ENCODE data around the gene EGR1. TPM values are rescaled to one million over a fixed set of nuclear protein-coding genes. Genes with fewer than 3 reads are reported as not detected.
A peak's percentile ranks its signal among the peaks of the same experiment; 100 is the strongest.

EGR1 gene
- total RNA-seq, 1 experiment from 2014 or later = 1.7 TPM

DNA sequence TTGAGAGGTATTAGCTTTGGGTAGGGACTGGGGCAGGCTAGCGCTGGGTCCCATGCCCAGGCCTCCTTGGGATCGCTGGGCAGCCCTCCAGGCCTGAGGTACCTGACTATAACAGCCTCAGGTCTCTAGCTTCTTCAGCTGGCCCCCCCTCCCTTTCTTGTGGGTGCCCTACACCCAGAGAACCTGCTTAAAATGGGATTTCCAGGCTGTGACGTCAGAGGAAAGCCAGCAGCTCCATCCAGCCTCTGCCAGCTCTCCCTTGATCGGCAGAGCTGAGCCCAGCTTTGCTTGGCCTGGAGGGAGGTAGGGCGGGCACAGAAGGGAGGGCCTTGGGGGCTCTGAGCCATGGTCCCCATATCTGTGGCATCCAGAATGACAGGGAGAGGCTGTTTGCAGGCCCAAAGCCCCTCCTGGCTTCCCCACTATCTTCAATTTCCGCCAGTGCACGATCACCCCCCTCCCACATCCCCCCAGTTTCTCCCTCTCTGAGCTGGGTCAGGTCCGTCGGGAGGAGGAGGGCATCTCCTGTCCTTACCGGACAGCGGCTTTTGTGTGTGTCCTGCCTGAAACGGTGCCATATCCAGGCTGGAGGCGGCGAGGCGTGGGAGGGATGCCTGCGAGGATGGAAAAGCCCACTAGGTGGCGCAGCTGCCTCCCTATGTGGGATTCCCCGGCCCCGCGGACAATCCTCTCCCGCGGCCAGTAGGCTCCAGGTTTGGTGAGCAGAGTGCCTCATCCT lies 15.6 kb upstream of the EGR1 start:
- DNase-seq = peak; percentile 92
- peak overlapping the region; percentile 33 for H3K4me2 ChIP-seq (ENCODE audit: low read depth, low read length, poor library complexity, severe bottlenecking)
- peak overlapping the region; percentile 75; the same call in 1 of the 2 replicates for H2AFZ ChIP-seq (ENCODE audit: low read length)
- H3K4me1 ChIP-seq (ENCODE audit: low read length) = peaks cover 7% of the 10 kb centered on the region
- no peak overlapping the region for H3K4me3 ChIP-seq (ENCODE audit: low read length)
- H3K36me3 ChIP-seq (ENCODE audit: insufficient read depth, low read length) = no peaks in the 10 kb centered on the region
- H3K9me3 ChIP-seq (ENCODE audit: low read length) = no peaks in the 10 kb centered on the region
- no peaks in the 10 kb centered on the region for H3K9me2 ChIP-seq (replicated peaks; ENCODE audit: insufficient read depth, low read length)
- peak overlapping the region; percentile 41 for H3K9ac ChIP-seq (ENCODE audit: low read length)
- H3K27ac ChIP-seq (ENCODE audit: low read length) = no peak overlapping the region
- no peaks in the 10 kb centered on the region for H3K27me3 ChIP-seq (ENCODE audit: low read length)
- no peaks in the 10 kb centered on the region for H3K79me2 ChIP-seq (ENCODE audit: low read length)
- no peaks in the 10 kb centered on the region for H4K20me1 ChIP-seq (ENCODE audit: insufficient read depth, low read depth, low read length)

DNA sequence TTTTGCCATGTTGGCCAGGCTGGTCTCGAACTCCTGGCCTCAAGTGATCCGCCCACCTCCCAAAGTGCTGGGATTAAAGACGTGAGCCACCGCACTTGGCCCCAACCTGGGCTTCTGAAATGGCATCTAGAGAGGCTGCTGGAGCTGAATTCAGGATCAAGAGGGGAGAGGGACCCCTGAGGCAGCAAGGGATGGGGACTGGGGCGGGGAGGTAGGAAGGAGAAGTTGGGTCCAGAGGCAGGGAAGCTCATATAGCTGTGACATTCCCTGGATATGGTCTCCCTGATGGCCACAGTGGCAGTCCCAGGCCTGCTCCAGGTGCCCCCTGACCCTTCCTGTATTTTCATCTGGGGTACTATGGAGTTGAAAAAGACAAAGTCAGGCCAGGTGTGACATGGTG lies 14.3 kb upstream of the EGR1 start:
- Histone ChIP-seq H3K27ac (ENCODE audit: low read length) (no peak overlapping the region), H3K4me2 (ENCODE audit: low read depth, low read length, poor library complexity, severe bottlenecking) (no peak overlapping the region), H4K20me1 (ENCODE audit: insufficient read depth, low read depth, low read length) (no peaks in the 10 kb centered on the region), H3K9me2 (replicated peaks; ENCODE audit: insufficient read depth, low read length) (no peaks in the 10 kb centered on the region), H3K9me3 (ENCODE audit: low read length) (no peaks in the 10 kb centered on the region), H3K36me3 (ENCODE audit: insufficient read depth, low read length) (no peaks in the 10 kb centered on the region), H3K27me3 (ENCODE audit: low read length) (no peaks in the 10 kb centered on the region), H3K9ac (ENCODE audit: low read length) (no peak overlapping the region), H2AFZ (ENCODE audit: low read length) (no peak overlapping the region), H3K4me1 (ENCODE audit: low read length) (peaks cover 7% of the 10 kb centered on the region), H3K4me3 (ENCODE audit: low read length) (no peak overlapping the region), H3K79me2 (ENCODE audit: low read length) (no peaks in the 10 kb centered on the region)
- peak; percentile 10 for DNase-seq

DNA sequence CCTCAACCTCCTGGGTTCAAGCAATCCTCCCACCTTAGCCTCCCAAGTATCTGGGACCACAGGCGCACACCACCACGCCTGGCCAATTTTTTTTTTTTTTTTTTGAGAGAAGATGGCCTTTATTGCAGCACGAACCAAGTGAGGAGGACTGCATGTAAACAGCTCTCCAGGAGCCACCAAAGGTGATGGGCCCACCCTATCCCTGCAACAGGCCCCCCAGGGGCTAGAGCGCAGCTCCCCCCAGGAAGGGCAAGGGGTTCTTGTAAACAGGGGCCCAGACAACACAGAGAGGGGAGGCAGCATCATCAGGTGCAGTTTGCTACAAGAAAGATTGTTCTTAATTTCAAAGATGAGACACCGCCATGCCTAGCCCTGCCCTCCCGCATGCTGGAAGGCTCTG lies 12.6 kb upstream of the EGR1 start:
- Histone ChIP-seq H3K9me2 (replicated peaks; ENCODE audit: insufficient read depth, low read length) (no peaks in the 10 kb centered on the region), H3K9ac (ENCODE audit: low read length) (no peak overlapping the region), H3K36me3 (ENCODE audit: insufficient read depth, low read length) (no peaks in the 10 kb centered on the region), H2AFZ (ENCODE audit: low read length) (no peak overlapping the region), H3K4me1 (ENCODE audit: low read length) (peaks cover 7% of the 10 kb centered on the region), H3K27ac (ENCODE audit: low read length) (no peak overlapping the region), H3K27me3 (ENCODE audit: low read length) (no peaks in the 10 kb centered on the region), H3K4me2 (ENCODE audit: low read depth, low read length, poor library complexity, severe bottlenecking) (no peak overlapping the region), H3K79me2 (ENCODE audit: low read length) (no peaks in the 10 kb centered on the region), H4K20me1 (ENCODE audit: insufficient read depth, low read depth, low read length) (no peaks in the 10 kb centered on the region), H3K4me3 (ENCODE audit: low read length) (no peak overlapping the region), H3K9me3 (ENCODE audit: low read length) (no peaks in the 10 kb centered on the region)
- DNase-seq = no peak

DNA sequence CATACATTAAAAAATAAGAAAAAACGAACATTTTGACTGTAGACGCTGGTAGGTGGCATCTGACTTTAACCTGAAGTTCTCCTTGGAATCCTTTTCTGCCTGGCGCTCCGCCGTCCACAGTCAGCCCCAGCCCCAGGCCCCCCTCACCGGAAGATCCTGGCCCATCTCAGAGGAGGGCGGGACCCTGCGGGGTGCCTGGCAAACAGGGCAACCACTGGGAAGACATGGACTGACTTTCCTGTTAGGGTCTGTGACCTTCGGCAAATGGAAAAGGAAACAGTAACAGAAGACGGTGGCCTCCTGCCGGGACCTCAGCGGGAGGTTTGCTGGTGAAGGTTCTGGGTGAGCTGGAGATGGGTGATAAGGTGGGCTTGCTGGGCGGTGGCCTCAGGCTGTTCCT lies 11.7 kb upstream of the EGR1 start:
- Histone ChIP-seq H3K27me3 (ENCODE audit: low read length) (no peaks in the 10 kb centered on the region), H3K4me1 (ENCODE audit: low read length) (peaks cover 7% of the 10 kb centered on the region), H4K20me1 (ENCODE audit: insufficient read depth, low read depth, low read length) (no peaks in the 10 kb centered on the region), H2AFZ (ENCODE audit: low read length) (no peak overlapping the region), H3K9me3 (ENCODE audit: low read length) (no peaks in the 10 kb centered on the region), H3K9me2 (replicated peaks; ENCODE audit: insufficient read depth, low read length) (no peaks in the 10 kb centered on the region), H3K79me2 (ENCODE audit: low read length) (no peaks in the 10 kb centered on the region), H3K9ac (ENCODE audit: low read length) (no peak overlapping the region), H3K4me3 (ENCODE audit: low read length) (no peak overlapping the region), H3K4me2 (ENCODE audit: low read depth, low read length, poor library complexity, severe bottlenecking) (no peak overlapping the region), H3K27ac (ENCODE audit: low read length) (no peak overlapping the region), H3K36me3 (ENCODE audit: insufficient read depth, low read length) (no peaks in the 10 kb centered on the region)
- peak; percentile 9 for DNase-seq

DNA sequence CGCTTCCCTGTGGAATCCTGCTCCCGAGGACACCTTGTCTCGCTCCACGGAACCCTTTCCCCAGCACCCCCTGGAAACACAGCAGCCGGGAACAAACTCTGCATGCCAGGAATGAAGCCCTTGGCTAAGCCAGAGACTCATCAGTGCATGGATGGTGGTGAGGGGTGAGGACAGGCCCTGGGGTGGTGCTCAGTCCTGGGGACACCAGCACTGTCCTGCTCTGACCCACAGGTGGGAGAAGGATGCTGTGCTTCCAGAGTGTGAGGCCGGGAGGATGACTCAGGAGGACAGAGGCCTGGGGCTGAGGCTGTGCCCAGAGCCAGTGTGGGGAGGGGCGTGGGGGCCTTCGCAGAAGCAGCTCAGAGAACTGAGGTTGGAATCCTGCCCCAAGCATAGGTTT lies 11.2 kb upstream of the EGR1 start:
- Histone ChIP-seq H3K79me2 (ENCODE audit: low read length) (no peaks in the 10 kb centered on the region), H3K27me3 (ENCODE audit: low read length) (no peaks in the 10 kb centered on the region), H3K9me2 (replicated peaks; ENCODE audit: insufficient read depth, low read length) (no peaks in the 10 kb centered on the region), H3K4me3 (ENCODE audit: low read length) (no peak overlapping the region), H3K36me3 (ENCODE audit: insufficient read depth, low read length) (no peaks in the 10 kb centered on the region), H3K4me2 (ENCODE audit: low read depth, low read length, poor library complexity, severe bottlenecking) (no peak overlapping the region), H3K9ac (ENCODE audit: low read length) (no peak overlapping the region), H3K27ac (ENCODE audit: low read length) (no peak overlapping the region), H3K4me1 (ENCODE audit: low read length) (peaks cover 7% of the 10 kb centered on the region), H4K20me1 (ENCODE audit: insufficient read depth, low read depth, low read length) (no peaks in the 10 kb centered on the region), H3K9me3 (ENCODE audit: low read length) (no peaks in the 10 kb centered on the region), H2AFZ (ENCODE audit: low read length) (no peak overlapping the region)
- peak; percentile 20 for DNase-seq

DNA sequence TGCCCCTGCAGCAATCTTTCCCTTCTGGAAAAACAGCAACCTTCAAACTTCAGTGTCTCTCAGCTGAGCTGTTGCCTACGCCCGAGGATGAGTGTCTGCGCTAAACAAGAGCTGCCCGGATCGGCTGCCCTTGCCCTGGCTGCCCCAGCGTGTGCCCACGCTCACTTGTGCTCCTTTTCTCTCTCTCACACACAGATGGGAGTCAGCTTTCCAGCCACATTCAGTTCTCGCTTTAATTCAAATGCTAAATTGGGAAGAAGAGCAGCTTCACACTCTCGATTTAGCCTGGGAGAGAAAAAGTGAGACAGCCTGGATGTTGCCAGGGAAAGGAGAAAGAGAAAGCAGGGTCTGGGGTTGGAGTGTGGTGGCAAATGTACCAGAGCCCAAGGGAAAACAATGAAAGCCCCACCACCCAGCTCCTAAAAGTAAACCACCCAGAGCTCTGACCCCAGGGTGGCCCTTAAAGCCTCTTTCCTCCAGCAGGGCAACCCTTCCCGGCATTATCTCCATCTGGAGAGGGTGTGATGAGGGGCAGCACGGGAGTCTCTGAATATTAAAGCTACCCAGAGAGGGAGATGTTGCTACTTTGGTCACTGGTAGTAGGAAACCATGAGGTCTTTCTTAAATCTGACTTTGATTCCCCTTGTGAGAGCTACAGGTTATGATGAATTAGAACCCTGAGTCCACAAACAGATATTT lies 9.9 kb upstream of the EGR1 start:
- no peak overlapping the region for H2AFZ ChIP-seq (ENCODE audit: low read length)
- peak; percentile 12 for DNase-seq

DNA sequence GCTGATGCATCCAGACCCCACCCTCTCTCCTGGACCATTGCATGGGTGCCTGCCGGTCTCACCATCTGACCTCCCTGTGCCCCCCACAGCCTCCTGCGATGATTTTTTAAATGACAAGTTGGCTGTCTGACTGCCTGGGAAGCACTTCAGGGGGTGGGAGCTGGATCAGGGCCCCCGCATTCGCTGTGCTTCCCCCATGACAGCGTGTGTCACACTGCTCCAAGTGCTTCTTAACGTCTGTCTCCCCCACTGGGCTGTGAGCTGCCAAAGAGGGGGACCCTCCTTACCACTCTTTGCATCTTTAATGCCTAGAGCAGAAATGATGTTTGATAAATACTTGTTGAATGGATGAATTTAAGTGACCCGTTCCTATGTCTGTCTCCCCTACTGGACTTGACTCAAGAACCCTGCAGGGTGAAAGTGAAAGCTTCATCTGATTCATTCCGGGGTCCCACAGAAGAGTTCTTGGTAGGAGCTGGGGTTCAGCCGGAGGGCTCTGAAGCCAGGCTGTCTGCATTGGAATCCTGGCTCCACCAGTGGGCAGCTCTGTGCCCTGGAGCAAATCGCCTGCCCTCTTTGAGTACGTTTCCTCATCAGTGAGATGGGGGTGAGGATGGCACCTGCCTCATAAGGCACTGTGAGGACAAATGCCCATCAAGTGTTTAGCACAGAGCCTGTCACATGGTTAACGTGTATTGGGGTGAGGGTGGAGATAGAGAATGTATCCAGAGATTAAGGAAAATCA lies 7.6 kb upstream of the EGR1 start:
- no peak overlapping the region for H3K4me3 ChIP-seq (ENCODE audit: low read length)
- H3K36me3 ChIP-seq (ENCODE audit: insufficient read depth, low read length) = no peaks in the 10 kb centered on the region
- H3K4me2 ChIP-seq (ENCODE audit: low read depth, low read length, poor library complexity, severe bottlenecking) = no peak overlapping the region
- H4K20me1 ChIP-seq (ENCODE audit: insufficient read depth, low read depth, low read length) = no peaks in the 10 kb centered on the region
- H2AFZ ChIP-seq (ENCODE audit: low read length) = no peak overlapping the region
- no peaks in the 10 kb centered on the region for H3K9me3 ChIP-seq (ENCODE audit: low read length)
- H3K9me2 ChIP-seq (replicated peaks; ENCODE audit: insufficient read depth, low read length) = no peaks in the 10 kb centered on the region
- H3K27me3 ChIP-seq (ENCODE audit: low read length) = no peaks in the 10 kb centered on the region
- H3K9ac ChIP-seq (ENCODE audit: low read length) = no peak overlapping the region
- peak; percentile 43 for DNase-seq
- H3K79me2 ChIP-seq (ENCODE audit: low read length) = no peaks in the 10 kb centered on the region
- no peak overlapping the region for H3K27ac ChIP-seq (ENCODE audit: low read length)
- peaks cover 2% of the 10 kb centered on the region; the same call in 1 of the 2 replicates for H3K4me1 ChIP-seq (ENCODE audit: low read length)

More for the DNA sequence above, 9.9 kb upstream of the EGR1 start:
- H3K9me3 ChIP-seq (ENCODE audit: low read length) = no peaks in the 10 kb centered on the region
- no peaks in the 10 kb centered on the region for H3K27me3 ChIP-seq (ENCODE audit: low read length)
- H3K4me3 ChIP-seq (ENCODE audit: low read length) = no peak overlapping the region
- H4K20me1 ChIP-seq (ENCODE audit: insufficient read depth, low read depth, low read length) = no peaks in the 10 kb centered on the region
- no peaks in the 10 kb centered on the region for H3K9me2 ChIP-seq (replicated peaks; ENCODE audit: insufficient read depth, low read length)
- H3K9ac ChIP-seq (ENCODE audit: low read length) = no peak overlapping the region
- H3K36me3 ChIP-seq (ENCODE audit: insufficient read depth, low read length) = no peaks in the 10 kb centered on the region
- H3K4me2 ChIP-seq (ENCODE audit: low read depth, low read length, poor library complexity, severe bottlenecking) = no peak overlapping the region
- no peak overlapping the region for H3K27ac ChIP-seq (ENCODE audit: low read length)
- no peaks in the 10 kb centered on the region for H3K79me2 ChIP-seq (ENCODE audit: low read length)
- H3K4me1 ChIP-seq (ENCODE audit: low read length) = no peaks in the 10 kb centered on the region

DNA sequence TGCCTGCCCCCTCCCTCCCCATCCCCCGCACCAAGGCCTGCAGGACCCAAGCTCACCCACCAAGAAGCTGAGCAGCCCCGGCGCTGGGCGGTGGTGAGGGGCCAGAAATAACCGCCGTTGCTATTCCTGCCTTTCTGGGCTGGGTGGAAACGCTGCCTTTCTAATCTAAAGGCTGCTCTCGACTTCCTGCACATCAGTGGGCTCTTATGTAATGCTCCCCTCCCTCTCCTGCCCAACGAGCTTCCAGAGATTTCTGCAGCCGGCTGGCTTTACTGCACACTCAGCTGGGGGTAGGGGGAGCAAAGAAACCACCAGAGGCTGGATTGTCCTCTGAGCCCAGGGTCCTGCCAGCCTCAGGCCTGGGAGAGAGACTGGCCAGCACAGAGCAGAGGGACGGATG lies 6.9 kb upstream of the EGR1 start:
- no peak overlapping the region for H3K9ac ChIP-seq (ENCODE audit: low read length)
- H3K79me2 ChIP-seq (ENCODE audit: low read length) = no peaks in the 10 kb centered on the region
- no peak overlapping the region for H3K27ac ChIP-seq (ENCODE audit: low read length)

More for the DNA sequence above, 6.9 kb upstream of the EGR1 start:
- Histone ChIP-seq H3K4me3 (ENCODE audit: low read length) (no peak overlapping the region), H2AFZ (ENCODE audit: low read length) (no peak overlapping the region), H3K9me2 (replicated peaks; ENCODE audit: insufficient read depth, low read length) (no peaks in the 10 kb centered on the region), H3K4me2 (ENCODE audit: low read depth, low read length, poor library complexity, severe bottlenecking) (no peak overlapping the region), H3K9me3 (ENCODE audit: low read length) (no peaks in the 10 kb centered on the region), H3K36me3 (ENCODE audit: insufficient read depth, low read length) (no peaks in the 10 kb centered on the region), H3K27me3 (ENCODE audit: low read length) (no peaks in the 10 kb centered on the region), H3K4me1 (ENCODE audit: low read length) (peaks cover 4% of the 10 kb centered on the region), H4K20me1 (ENCODE audit: insufficient read depth, low read depth, low read length) (no peaks in the 10 kb centered on the region)
- peak; percentile 32 for DNase-seq

Data from Karpas-422 (cell line).